HEK293 (cell line): Measurements from ENCODE around the gene CERS4.

ENCODE experiments used
- KLF10 ChIP-seq: fragments of 450-650 bp; IDR thresholded peaks from 2 replicates; pipeline ENCODE4 v1.5.1; 2018; ENCODE audit warnings: missing biosample characterization, mild to moderate bottlenecking, missing genetic modification characterization
- KLF7 ChIP-seq: fragments of 450-650 bp; formaldehyde crosslinking; IDR thresholded peaks from 2 replicates; pipeline ENCODE4 v1.5.1; 2016; ENCODE audit warnings: missing biosample characterization, missing genetic modification characterization, borderline replicate concordance
- ZBTB21 ChIP-seq: fragments of 450-650 bp; formaldehyde crosslinking; IDR thresholded peaks from 2 replicates; pipeline ENCODE4 v1.5.1; 2017; ENCODE audit warnings: missing biosample characterization, missing genetic modification characterization
- ZNF184 ChIP-seq: fragments of 450-650 bp; IDR thresholded peaks from 2 replicates; pipeline ENCODE4 v1.5.1; 2018; ENCODE audit warnings: missing biosample characterization, mild to moderate bottlenecking, missing genetic modification characterization
- ZNF274 ChIP-seq, 2 experiments: fragments of 200-500 bp in 1 of 2; fragments of 450-650 bp in 1 of 2; sonication (Bioruptor generic) in 1 of 2; formaldehyde crosslinking in 1 of 2; IDR thresholded peaks; 2 replicates each; pipeline versions ENCODE4 v1.5.1 to v1.6.1; 2014 to 2016; ENCODE audit warnings: borderline replicate concordance in 1 of 2, inconsistent platforms in 1 of 2, low read length in 1 of 2, missing biosample characterization in 1 of 2, missing genetic modification characterization in 1 of 2
- ZNF473 ChIP-seq: fragments of 450-650 bp; formaldehyde crosslinking; IDR thresholded peaks from 2 replicates; pipeline ENCODE4 v1.5.1; 2017; ENCODE audit warnings: missing biosample characterization, missing genetic modification characterization
- ZNF530 ChIP-seq: fragments of 450-650 bp; formaldehyde crosslinking; IDR thresholded peaks from 2 replicates; pipeline ENCODE4 v1.5.1; 2016; ENCODE audit warnings: low read depth, missing biosample characterization, missing genetic modification characterization
- TF ChIP-seq, protein P1 (sequence below): fragments of 450-650 bp; formaldehyde crosslinking; IDR thresholded peaks from 2 replicates; pipeline ENCODE4 v1.5.1; 2016; ENCODE audit warnings: missing biosample characterization, missing genetic modification characterization

DNA sequence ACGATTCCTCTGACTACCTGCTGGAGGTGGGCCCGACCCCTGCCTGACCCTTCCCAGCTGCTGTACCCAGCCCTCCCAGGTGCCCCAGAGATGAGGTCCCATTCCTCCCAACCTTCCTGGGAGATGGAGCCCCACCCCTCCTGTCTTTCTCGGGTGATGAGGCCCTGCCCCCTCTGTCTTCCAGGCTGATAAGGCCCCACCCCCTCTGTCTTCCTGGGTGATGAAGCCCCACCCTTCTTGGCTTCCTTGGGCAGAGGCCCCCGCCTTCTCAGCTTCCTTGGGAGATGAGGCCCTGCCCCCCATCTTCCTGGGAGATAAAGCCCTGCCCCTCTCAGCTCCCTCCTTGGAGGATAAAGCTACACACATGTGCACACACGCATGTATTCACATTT is 47.9 kb downstream of the CERS4 start:
- TF ChIP-seq, protein P1, sequence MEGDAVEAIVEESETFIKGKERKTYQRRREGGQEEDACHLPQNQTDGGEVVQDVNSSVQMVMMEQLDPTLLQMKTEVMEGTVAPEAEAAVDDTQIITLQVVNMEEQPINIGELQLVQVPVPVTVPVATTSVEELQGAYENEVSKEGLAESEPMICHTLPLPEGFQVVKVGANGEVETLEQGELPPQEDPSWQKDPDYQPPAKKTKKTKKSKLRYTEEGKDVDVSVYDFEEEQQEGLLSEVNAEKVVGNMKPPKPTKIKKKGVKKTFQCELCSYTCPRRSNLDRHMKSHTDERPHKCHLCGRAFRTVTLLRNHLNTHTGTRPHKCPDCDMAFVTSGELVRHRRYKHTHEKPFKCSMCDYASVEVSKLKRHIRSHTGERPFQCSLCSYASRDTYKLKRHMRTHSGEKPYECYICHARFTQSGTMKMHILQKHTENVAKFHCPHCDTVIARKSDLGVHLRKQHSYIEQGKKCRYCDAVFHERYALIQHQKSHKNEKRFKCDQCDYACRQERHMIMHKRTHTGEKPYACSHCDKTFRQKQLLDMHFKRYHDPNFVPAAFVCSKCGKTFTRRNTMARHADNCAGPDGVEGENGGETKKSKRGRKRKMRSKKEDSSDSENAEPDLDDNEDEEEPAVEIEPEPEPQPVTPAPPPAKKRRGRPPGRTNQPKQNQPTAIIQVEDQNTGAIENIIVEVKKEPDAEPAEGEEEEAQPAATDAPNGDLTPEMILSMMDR = no peak
- no peak for TF ChIP-seq ZNF530 (tag by site-specific recombination)
- TF ChIP-seq KLF7 (tag by site-specific recombination) = no peak
- no peak for TF ChIP-seq KLF10 (tag by site-specific recombination)
- no peak for TF ChIP-seq ZNF274 (IDR thresholded peaks at IDR 0.05; ENCODE audit: low read length)
- no peak for TF ChIP-seq ZNF274 (tag by site-specific recombination; IDR thresholded peaks at IDR 0.05; ENCODE audit: borderline replicate concordance)
- no peak for TF ChIP-seq ZNF473 (tag by site-specific recombination)
- no peak for TF ChIP-seq ZNF184
- no peak for TF ChIP-seq ZBTB21 (tag by site-specific recombination)
